ENCODE data around the gene PSMD13.

DNA sequence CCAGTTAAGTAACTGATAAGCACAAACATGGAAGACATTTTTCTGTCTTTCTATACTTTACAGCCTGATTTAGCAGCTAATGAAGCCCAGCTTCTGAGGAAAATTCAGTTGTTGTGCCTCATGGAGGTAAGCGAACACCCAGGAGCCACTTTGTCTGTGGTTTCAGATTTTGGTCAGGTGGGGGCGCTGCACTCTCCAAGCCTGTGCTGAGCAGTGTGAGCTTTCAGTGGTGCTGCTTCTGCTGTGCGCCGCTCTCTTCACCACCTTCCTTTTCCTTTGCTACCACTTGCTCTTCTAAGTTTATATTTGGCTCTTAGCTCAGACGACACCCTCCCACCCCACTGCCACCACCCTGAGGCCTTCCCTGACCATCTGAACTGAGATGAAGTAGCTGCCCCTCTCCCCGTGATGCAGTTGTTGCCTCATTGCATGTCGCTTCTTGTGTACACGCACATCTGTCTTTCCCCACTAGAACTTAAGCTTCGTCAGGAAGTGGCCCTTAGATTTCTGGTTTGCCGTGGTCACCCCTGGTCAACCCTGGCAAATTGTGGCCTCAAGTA is 14.0 kb downstream of the PSMD13 start:
- TF ChIP-seq CTCF (IDR thresholded peaks at IDR 0.05; ENCODE audit: low read length) (peak; percentile 76), EZH2 (IDR thresholded peaks at IDR 0.05; ENCODE audit: borderline replicate concordance, low read length) (no peak)

All from OCI-LY1 (cell line).